HepG2 (cell line): ENCODE data around the gene TOP2A. TPM values are rescaled to one million over a fixed set of nuclear protein-coding genes. Genes with fewer than 3 reads are reported as not detected.

ENCODE experiments used
- EHMT2 ChIP-seq: fragments of 200-600 bp; sonication (generic); IDR thresholded peaks from 2 replicates; pipeline ENCODE4 v1.7.0; 2017; ENCODE audit warnings: antibody characterized with exemption, low read depth, low read length, borderline replicate concordance
- FIP1L1 ChIP-seq: fragments of 200-400 bp; formaldehyde crosslinking; IDR thresholded peaks from 2 replicates; pipeline ENCODE4 v1.6.1; 2018; ENCODE audit warnings: low read depth, mild to moderate bottlenecking, low read length, moderate library complexity, borderline replicate concordance; ENCODE audit not compliant: insufficient read depth
- HNRNPUL1 ChIP-seq: fragments of 200-400 bp; formaldehyde crosslinking; IDR thresholded peaks from 2 replicates; pipeline ENCODE4 v1.6.1; 2017; ENCODE audit warnings: low read depth, mild to moderate bottlenecking, low read length, moderate library complexity
- MATR3 ChIP-seq: sonication (generic); formaldehyde crosslinking; IDR thresholded peaks from 2 replicates; pipeline ENCODE4 v1.4.0; 2020; ENCODE audit warnings: missing genetic modification reagents
- RFX5 ChIP-seq: IDR thresholded peaks from 2 replicates; pipeline ENCODE4 v1.6.1; 2011; ENCODE audit warnings: low read depth, low read length, improper control_type of control experiment
- RXRA ChIP-seq: sonication (generic); formaldehyde crosslinking; IDR thresholded peaks from 2 replicates; pipeline ENCODE4 v1.5.1; 2020; ENCODE audit warnings: missing genetic modification reagents
- SOX6 ChIP-seq, 2 experiments: fragments of 450-650 bp in 1 of 2; sonication (generic) in 1 of 2; formaldehyde crosslinking in 1 of 2; IDR thresholded peaks; 2 replicates each; pipeline versions ENCODE4 v1.4.0 to v1.6.1; 2017 to 2020; ENCODE audit warnings: antibody characterized with exemption in 1 of 2, mild to moderate bottlenecking in 1 of 2, missing genetic modification reagents in 1 of 2
- TP53 ChIP-seq: sonication (generic); formaldehyde crosslinking; conservative IDR thresholded peaks from 2 replicates; pipeline ENCODE4 v1.4.0; 2020; ENCODE audit warnings: missing genetic modification reagents
- TRIM24 ChIP-seq: sonication (generic); formaldehyde crosslinking; IDR thresholded peaks from 2 replicates; pipeline ENCODE4 v1.8.0; 2022; ENCODE audit warnings: mild to moderate bottlenecking, missing genetic modification reagents
- ZNF33A ChIP-seq: sonication (generic); formaldehyde crosslinking; IDR thresholded peaks from 2 replicates; pipeline ENCODE4 v1.5.1; 2020; ENCODE audit warnings: missing genetic modification reagents, mild to moderate bottlenecking, moderate library complexity, borderline replicate concordance
- ZNF354B ChIP-seq: sonication (generic); formaldehyde crosslinking; IDR thresholded peaks from 2 replicates; pipeline ENCODE4 v1.8.0; 2022; ENCODE audit warnings: mild to moderate bottlenecking, missing genetic modification reagents
- ZNF629 ChIP-seq: sonication (generic); formaldehyde crosslinking; conservative IDR thresholded peaks from 2 replicates; pipeline ENCODE4 v1.5.0; 2020; ENCODE audit warnings: missing genetic modification reagents
- polyA plus RNA-seq, 8 experiments: library from polyadenylated mRNA; depleted of rRNA in 3 of 8; stranded (reverse) in 7 of 8; unstranded in 1 of 8; fragments of >200 nt; fragmentation: Illumina TruSeq in 4 of 8; extraction: Trizol in 4 of 8; gene quantifications; 2 replicates each; pipeline versions ENCODE4 v1.2.1 to v1.2.3, GENCODE V29; 2011 to 2016; ENCODE audit warnings: low read depth in 4 of 8, missing spikeins in 1 of 8, mixed read lengths in 1 of 8; ENCODE audit not compliant: insufficient read depth in 1 of 8
- total RNA-seq, 5 experiments: library from RNA; depleted of rRNA; stranded (reverse); fragments of >200 nt; fragmentation: Illumina TruSeq; extraction: Trizol; gene quantifications; 2 replicates each; pipeline ENCODE4 v1.2.3, GENCODE V29; 2016; ENCODE audit warnings: low read depth in 1 of 5
- TF ChIP-seq, protein P1 (sequence below): sonication (generic); formaldehyde crosslinking; IDR thresholded peaks from 2 replicates; pipeline ENCODE4 v1.4.0; 2020; ENCODE audit warnings: mild to moderate bottlenecking, missing genetic modification reagents
- TF ChIP-seq, protein P2 (sequence below): sonication (generic); formaldehyde crosslinking; IDR thresholded peaks from 2 replicates; pipeline ENCODE4 v1.8.1; 2023; ENCODE audit warnings: mild to moderate bottlenecking, missing genetic modification reagents, borderline replicate concordance
- TF ChIP-seq, protein P3 (sequence below): sonication (generic); formaldehyde crosslinking; IDR thresholded peaks from 2 replicates; pipeline ENCODE4 v1.8.0; 2022; ENCODE audit warnings: mild to moderate bottlenecking, missing genetic modification reagents, moderate library complexity
- TF ChIP-seq, protein P4 (sequence below): sonication (generic); IDR thresholded peaks from 2 replicates; pipeline ENCODE4 v1.6.1; 2016; ENCODE audit warnings: low read depth, borderline replicate concordance
- TF ChIP-seq, protein P5 (sequence below): sonication (generic); formaldehyde crosslinking; IDR thresholded peaks from 2 replicates; pipeline ENCODE4 v1.8.1; 2023; ENCODE audit warnings: mild to moderate bottlenecking, missing genetic modification reagents

The TOP2A gene
- total and polyA plus RNA-seq, 2 of the 13 experiments (the other 11 are each of a cell fraction or from before 2014, with no cell fraction given), result 108 to 327 TPM

DNA sequence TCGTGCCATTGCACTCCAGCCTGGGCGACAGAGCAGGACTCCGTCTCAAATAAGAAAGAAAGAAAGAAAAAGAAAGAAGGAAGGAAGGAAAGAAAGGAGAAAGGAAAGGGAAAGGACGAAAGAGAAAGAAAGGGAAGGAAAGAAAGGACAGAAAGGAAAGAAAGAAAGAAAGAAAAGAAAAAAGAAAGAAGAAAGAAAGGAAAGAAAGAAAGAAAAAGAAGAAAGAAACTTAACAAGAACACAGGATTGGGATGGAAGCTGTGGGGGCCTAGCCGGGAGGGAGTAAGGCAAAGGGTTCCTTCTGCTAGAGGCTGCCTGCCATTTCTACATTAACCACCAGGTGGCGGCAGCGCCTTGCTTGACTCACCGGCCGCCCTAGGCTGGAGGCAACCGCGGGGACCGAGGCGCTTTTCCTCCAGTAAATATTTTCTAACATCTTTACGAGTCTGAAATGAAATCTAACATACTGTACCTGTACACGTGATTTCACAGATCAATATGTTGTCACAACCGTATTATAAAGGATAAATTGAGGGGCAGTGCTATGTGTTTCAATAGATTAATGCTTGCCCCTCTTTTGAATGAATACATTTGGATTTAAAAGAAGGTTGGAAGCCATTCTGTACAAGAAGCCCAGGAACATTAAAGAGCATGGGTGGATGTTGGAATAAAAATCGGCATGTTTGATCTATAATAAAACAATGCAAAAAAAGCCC is 59.2 kb downstream of the TOP2A start (continued):
- TF ChIP-seq, protein P1, sequence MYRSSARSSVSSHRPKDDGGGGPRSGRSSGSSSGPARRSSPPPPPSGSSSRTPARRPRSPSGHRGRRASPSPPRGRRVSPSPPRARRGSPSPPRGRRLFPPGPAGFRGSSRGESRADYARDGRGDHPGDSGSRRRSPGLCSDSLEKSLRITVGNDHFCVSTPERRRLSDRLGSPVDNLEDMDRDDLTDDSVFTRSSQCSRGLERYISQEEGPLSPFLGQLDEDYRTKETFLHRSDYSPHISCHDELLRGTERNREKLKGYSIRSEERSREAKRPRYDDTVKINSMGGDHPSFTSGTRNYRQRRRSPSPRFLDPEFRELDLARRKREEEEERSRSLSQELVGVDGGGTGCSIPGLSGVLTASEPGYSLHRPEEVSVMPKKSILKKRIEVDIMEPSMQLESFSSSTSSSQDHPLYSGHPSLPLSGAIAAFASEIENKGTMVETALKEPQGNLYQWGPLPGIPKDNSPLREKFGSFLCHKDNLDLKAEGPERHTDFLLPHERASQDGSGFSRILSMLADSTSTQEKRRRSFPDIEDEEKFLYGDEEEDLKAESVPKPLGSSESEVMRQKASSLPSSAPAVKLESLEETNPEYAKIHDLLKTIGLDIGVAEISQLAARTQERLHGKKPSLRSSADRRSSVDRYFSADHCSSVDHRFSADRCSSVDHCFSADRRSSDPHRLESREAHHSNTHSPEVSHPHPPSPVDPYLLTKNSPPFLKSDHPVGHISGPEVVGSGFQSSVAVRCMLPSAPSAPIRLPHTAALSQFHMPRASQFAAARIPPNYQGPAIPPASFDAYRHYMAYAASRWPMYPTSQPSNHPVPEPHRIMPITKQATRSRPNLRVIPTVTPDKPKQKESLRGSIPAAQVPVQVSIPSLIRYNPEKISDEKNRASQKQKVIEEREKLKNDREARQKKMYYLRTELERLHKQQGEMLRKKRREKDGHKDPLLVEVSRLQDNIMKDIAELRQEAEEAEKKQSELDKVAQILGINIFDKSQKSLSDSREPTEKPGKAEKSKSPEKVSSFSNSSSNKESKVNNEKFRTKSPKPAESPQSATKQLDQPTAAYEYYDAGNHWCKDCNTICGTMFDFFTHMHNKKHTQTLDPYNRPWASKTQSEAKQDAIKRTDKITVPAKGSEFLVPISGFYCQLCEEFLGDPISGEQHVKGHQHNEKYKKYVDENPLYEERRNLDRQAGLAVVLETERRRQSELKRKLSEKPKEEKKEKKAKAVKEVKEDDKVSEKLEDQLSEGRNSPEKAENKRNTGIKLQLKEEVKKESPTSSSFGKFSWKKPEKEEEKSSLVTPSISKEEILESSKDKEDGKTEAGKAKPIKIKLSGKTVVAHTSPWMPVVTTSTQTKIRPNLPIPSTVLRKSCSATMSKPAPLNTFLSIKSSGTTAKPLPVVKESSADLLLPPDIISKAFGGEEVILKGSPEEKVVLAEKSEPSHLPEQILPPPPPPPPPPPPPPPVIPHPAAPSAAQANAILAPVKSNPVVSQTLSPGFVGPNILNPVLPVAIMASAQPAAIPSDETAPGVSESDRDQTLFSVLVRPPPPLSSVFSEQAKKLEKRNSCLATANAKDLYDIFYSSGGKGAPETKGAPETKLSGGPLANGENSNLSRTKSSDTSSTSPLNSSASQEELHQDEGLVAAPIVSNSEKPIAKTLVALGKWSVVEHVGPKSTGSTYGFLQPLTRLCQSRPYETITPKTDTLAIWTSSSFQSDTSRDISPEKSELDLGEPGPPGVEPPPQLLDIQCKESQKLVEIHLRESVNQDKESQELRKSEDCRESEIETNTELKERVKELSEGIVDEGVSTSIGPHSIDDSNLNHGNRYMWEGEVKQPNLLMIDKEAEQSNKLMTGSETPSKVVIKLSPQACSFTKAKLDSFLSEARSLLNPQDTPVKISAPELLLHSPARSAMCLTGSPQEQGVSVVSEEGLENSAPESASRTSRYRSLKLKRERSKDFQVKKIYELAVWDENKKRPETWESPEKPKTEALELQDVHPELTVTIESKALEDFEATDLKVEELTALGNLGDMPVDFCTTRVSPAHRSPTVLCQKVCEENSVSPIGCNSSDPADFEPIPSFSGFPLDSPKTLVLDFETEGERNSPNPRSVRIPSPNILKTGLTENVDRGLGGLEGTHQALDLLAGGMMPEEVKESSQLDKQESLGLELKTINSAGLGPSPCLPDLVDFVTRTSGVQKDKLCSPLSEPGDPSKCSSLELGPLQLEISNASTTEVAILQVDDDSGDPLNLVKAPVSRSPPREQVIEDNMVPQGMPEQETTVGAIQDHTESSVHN, result no peak
- TF ChIP-seq, protein P2, sequence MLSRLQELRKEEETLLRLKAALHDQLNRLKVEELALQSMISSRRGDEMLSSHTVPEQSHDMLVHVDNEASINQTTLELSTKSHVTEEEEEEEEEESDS, result no peak
- TF ChIP-seq ZNF354B (CRISPR knock-in tag), result no peak
- no peak for TF ChIP-seq TRIM24 (CRISPR knock-in tag)
- TF ChIP-seq RFX5, result no peak
- no peak for TF ChIP-seq SOX6 (IDR thresholded peaks at IDR 0.05)
- TF ChIP-seq SOX6 (CRISPR knock-in tag; IDR thresholded peaks at IDR 0.05), result no peak
- no peak for TF ChIP-seq EHMT2
- TF ChIP-seq, protein P3, sequence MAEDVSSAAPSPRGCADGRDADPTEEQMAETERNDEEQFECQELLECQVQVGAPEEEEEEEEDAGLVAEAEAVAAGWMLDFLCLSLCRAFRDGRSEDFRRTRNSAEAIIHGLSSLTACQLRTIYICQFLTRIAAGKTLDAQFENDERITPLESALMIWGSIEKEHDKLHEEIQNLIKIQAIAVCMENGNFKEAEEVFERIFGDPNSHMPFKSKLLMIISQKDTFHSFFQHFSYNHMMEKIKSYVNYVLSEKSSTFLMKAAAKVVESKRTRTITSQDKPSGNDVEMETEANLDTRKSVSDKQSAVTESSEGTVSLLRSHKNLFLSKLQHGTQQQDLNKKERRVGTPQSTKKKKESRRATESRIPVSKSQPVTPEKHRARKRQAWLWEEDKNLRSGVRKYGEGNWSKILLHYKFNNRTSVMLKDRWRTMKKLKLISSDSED (CRISPR knock-in tag), result no peak
- TF ChIP-seq FIP1L1, result 0 out of 2 replicates have a peak, but pooled peaks have one; percentile 57
- no peak for TF ChIP-seq MATR3 (CRISPR knock-in tag)
- TF ChIP-seq, protein P4, sequence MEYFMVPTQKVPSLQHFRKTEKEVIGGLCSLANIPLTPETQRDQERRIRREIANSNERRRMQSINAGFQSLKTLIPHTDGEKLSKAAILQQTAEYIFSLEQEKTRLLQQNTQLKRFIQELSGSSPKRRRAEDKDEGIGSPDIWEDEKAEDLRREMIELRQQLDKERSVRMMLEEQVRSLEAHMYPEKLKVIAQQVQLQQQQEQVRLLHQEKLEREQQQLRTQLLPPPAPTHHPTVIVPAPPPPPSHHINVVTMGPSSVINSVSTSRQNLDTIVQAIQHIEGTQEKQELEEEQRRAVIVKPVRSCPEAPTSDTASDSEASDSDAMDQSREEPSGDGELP, result no peak
- TF ChIP-seq, protein P5, sequence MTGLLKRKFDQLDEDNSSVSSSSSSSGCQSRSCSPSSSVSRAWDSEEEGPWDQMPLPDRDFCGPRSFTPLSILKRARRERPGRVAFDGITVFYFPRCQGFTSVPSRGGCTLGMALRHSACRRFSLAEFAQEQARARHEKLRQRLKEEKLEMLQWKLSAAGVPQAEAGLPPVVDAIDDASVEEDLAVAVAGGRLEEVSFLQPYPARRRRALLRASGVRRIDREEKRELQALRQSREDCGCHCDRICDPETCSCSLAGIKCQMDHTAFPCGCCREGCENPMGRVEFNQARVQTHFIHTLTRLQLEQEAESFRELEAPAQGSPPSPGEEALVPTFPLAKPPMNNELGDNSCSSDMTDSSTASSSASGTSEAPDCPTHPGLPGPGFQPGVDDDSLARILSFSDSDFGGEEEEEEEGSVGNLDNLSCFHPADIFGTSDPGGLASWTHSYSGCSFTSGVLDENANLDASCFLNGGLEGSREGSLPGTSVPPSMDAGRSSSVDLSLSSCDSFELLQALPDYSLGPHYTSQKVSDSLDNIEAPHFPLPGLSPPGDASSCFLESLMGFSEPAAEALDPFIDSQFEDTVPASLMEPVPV (CRISPR knock-in tag), result no peak
- TF ChIP-seq HNRNPUL1, result no peak
- no peak for TF ChIP-seq ZNF629 (CRISPR knock-in tag)
- no peak; the same call in 1 of the 2 replicates for TF ChIP-seq RXRA (CRISPR knock-in tag)
- TF ChIP-seq ZNF33A, result no peak
- no peak for TF ChIP-seq TP53
